HepG2 (cell line): Measurements from ENCODE around the gene THADA. TPM values are rescaled to one million over a fixed set of nuclear protein-coding genes. Genes with fewer than 3 reads are reported as not detected.
A peak's percentile ranks its signal among the peaks of the same experiment; 100 is the strongest.

Source experiments
- AKAP8 ChIP-seq: sonication (generic); formaldehyde crosslinking; IDR thresholded peaks from 2 replicates; pipeline ENCODE4 v1.5.1; 2020; ENCODE audit warnings: mild to moderate bottlenecking, missing genetic modification reagents
- ATF1 ChIP-seq: IDR thresholded peaks from 2 replicates; pipeline ENCODE4 v1.6.1; 2016; ENCODE audit warnings: mild to moderate bottlenecking, control low read depth
- ATF7-NPFF ChIP-seq: sonication (generic); formaldehyde crosslinking; IDR thresholded peaks from 2 replicates; pipeline ENCODE4 v1.8.1; 2023; ENCODE audit warnings: mild to moderate bottlenecking, low read depth, missing genetic modification reagents, moderate library complexity
- BHLHE40 ChIP-seq: IDR thresholded peaks from 2 replicates; pipeline ENCODE4 v1.6.1; 2011; ENCODE audit warnings: low read length, improper control_type of control experiment
- CENPBD1 ChIP-seq: sonication (generic); formaldehyde crosslinking; IDR thresholded peaks from 2 replicates; pipeline ENCODE4 v1.8.0; 2022; ENCODE audit warnings: missing genetic modification reagents, low read depth, mild to moderate bottlenecking, borderline replicate concordance
- FOXC1 ChIP-seq: sonication (generic); formaldehyde crosslinking; IDR thresholded peaks from 2 replicates; pipeline ENCODE4 v1.8.0; 2022; ENCODE audit warnings: mild to moderate bottlenecking, missing genetic modification reagents, borderline replicate concordance
- GATA4 ChIP-seq: sonication (generic); IDR thresholded peaks from 2 replicates; pipeline ENCODE4 v1.6.1; 2016; ENCODE audit warnings: antibody characterized with exemption, low read depth, borderline replicate concordance
- IRF9 ChIP-seq: sonication (generic); formaldehyde crosslinking; IDR thresholded peaks from 2 replicates; pipeline ENCODE4 v1.8.0; 2022; ENCODE audit warnings: missing genetic modification reagents, mild to moderate bottlenecking, borderline replicate concordance
- KDM3A ChIP-seq: IDR thresholded peaks from 2 replicates; pipeline ENCODE4 v1.6.1; 2018; ENCODE audit warnings: low read depth, missing compliant biosample characterization
- KDM5A ChIP-seq: fragments of 200-600 bp; sonication (generic); IDR thresholded peaks from 2 replicates; pipeline ENCODE4 v1.7.0; 2018; ENCODE audit warnings: antibody characterized with exemption, mild to moderate bottlenecking, low read length, borderline replicate concordance
- KLF6 ChIP-seq: IDR thresholded peaks from 2 replicates; pipeline ENCODE4 v1.8.0; 2016; ENCODE audit warnings: missing biosample characterization, missing genetic modification reagents
- MAZ ChIP-seq, 2 experiments: sonication (generic) in 1 of 2; formaldehyde crosslinking in 1 of 2; IDR thresholded peaks; 2 replicates each; pipeline versions ENCODE4 v1.5.0 to v1.6.1; 2012 to 2020; ENCODE audit warnings: low read depth in 2 of 2, mild to moderate bottlenecking in 2 of 2, borderline replicate concordance in 1 of 2, improper control_type of control experiment in 1 of 2, low read length in 1 of 2, missing genetic modification reagents in 1 of 2, moderate library complexity in 1 of 2
- MEIS1 ChIP-seq: sonication (generic); formaldehyde crosslinking; IDR thresholded peaks from 2 replicates; pipeline ENCODE4 v1.9.0; 2021; ENCODE audit warnings: mild to moderate bottlenecking, missing genetic modification reagents, moderate library complexity, borderline replicate concordance
- MYNN ChIP-seq: sonication (generic); formaldehyde crosslinking; IDR thresholded peaks from 2 replicates; pipeline ENCODE4 v1.4.0; 2020; ENCODE audit warnings: mild to moderate bottlenecking, low read depth, missing genetic modification reagents
- PHF5A ChIP-seq: IDR thresholded peaks from one replicate; pipeline ENCODE4 v1.6.1; 2018; ENCODE audit warnings: low read depth, missing genetic modification reagents; ENCODE audit not compliant: unreplicated experiment
- SIX4 ChIP-seq: sonication (generic); formaldehyde crosslinking; IDR thresholded peaks from 2 replicates; pipeline ENCODE4 v1.4.0; 2020; ENCODE audit warnings: missing genetic modification reagents
- SP140L ChIP-seq: sonication (generic); formaldehyde crosslinking; IDR thresholded peaks from 2 replicates; pipeline ENCODE4 v1.4.0; 2020; ENCODE audit warnings: missing genetic modification reagents, borderline replicate concordance
- THAP8 ChIP-seq: sonication (generic); formaldehyde crosslinking; IDR thresholded peaks from 2 replicates; pipeline ENCODE4 v1.5.1; 2020; ENCODE audit warnings: missing genetic modification reagents, mild to moderate bottlenecking, borderline replicate concordance
- ZFP41 ChIP-seq: sonication (generic); formaldehyde crosslinking; IDR thresholded peaks from 2 replicates; pipeline ENCODE4 v1.4.0; 2020; ENCODE audit warnings: mild to moderate bottlenecking, missing genetic modification reagents, borderline replicate concordance
- ZNF563 ChIP-seq: sonication (generic); formaldehyde crosslinking; IDR thresholded peaks from 2 replicates; pipeline ENCODE4 v1.8.0; 2022; ENCODE audit warnings: mild to moderate bottlenecking, moderate library complexity, missing genetic modification reagents
- ZNF597 ChIP-seq: sonication (generic); formaldehyde crosslinking; IDR thresholded peaks from 2 replicates; pipeline ENCODE4 v1.5.0; 2020; ENCODE audit warnings: missing genetic modification reagents
- ZNF605 ChIP-seq: sonication (generic); formaldehyde crosslinking; IDR thresholded peaks from 2 replicates; pipeline ENCODE4 v1.8.0; 2022; ENCODE audit warnings: mild to moderate bottlenecking, missing genetic modification reagents
- ZNF710 ChIP-seq: sonication (generic); formaldehyde crosslinking; IDR thresholded peaks from 2 replicates; pipeline ENCODE4 v1.5.0; 2020; ENCODE audit warnings: mild to moderate bottlenecking, missing genetic modification reagents, borderline replicate concordance
- ZNF766 ChIP-seq: sonication (generic); formaldehyde crosslinking; IDR thresholded peaks from 2 replicates; pipeline ENCODE4 v1.5.0; 2020; ENCODE audit warnings: missing genetic modification reagents, borderline replicate concordance
- polyA plus RNA-seq, 8 experiments: library from polyadenylated mRNA; depleted of rRNA in 3 of 8; stranded (reverse) in 7 of 8; unstranded in 1 of 8; fragments of >200 nt; fragmentation: Illumina TruSeq in 4 of 8; extraction: Trizol in 4 of 8; gene quantifications; 2 replicates each; pipeline versions ENCODE4 v1.2.1 to v1.2.3, GENCODE V29; 2011 to 2016; ENCODE audit warnings: low read depth in 4 of 8, missing spikeins in 1 of 8, mixed read lengths in 1 of 8; ENCODE audit not compliant: insufficient read depth in 1 of 8
- total RNA-seq, 5 experiments: library from RNA; depleted of rRNA; stranded (reverse); fragments of >200 nt; fragmentation: Illumina TruSeq; extraction: Trizol; gene quantifications; 2 replicates each; pipeline ENCODE4 v1.2.3, GENCODE V29; 2016; ENCODE audit warnings: low read depth in 1 of 5

THADA gene
- total and polyA plus RNA-seq, 2 of the 13 experiments (the other 11 are each of a cell fraction or from before 2014, with no cell fraction given) = 12.7 to 21.7 TPM

GRCh38 chr2:43637030-43637803, 41.4 kb upstream of the THADA start, which contains the start of gene PLEKHH2 (continued):
- TF ChIP-seq CENPBD1 (CRISPR knock-in tag) (no peak), ATF7-NPFF (CRISPR knock-in tag) (peak; percentile 3; the same call in 1 of the 2 replicates), ZNF710 (CRISPR knock-in tag) (no peak), SIX4 (CRISPR knock-in tag) (no peak), MEIS1 (CRISPR knock-in tag) (peak; percentile 70; the same call in 1 of the 2 replicates), KDM3A (CRISPR knock-in tag) (no peak), ZNF605 (CRISPR knock-in tag) (peak; percentile 79), ZNF563 (CRISPR knock-in tag) (peak; percentile 79), GATA4 (no peak), FOXC1 (CRISPR knock-in tag) (peak; percentile 79), KLF6 (CRISPR knock-in tag) (no peak), MYNN (CRISPR knock-in tag) (no peak), BHLHE40 (no peak), ZFP41 (CRISPR knock-in tag) (no peak), IRF9 (peak; percentile 72; the same call in 1 of the 2 replicates), SP140L (CRISPR knock-in tag) (no peak), ZNF766 (CRISPR knock-in tag) (0 out of 2 replicates have a peak, but pooled peaks have one; percentile 37), KDM5A (0 out of 2 replicates have a peak, but pooled peaks have one; percentile 26), THAP8 (CRISPR knock-in tag) (no peak), AKAP8 (CRISPR knock-in tag) (no peak), ATF1 (CRISPR knock-in tag) (no peak), ZNF597 (CRISPR knock-in tag) (no peak), MAZ (IDR thresholded peaks at IDR 0.05; ENCODE audit: borderline replicate concordance, low read depth, low read length) (peak; percentile 51; the same call in 1 of the 2 replicates), MAZ (CRISPR knock-in tag; IDR thresholded peaks at IDR 0.05; ENCODE audit: low read depth) (0 out of 2 replicates have a peak, but pooled peaks have one; percentile 59), PHF5A (CRISPR knock-in tag) (no peak)
